ENCODE results near the gene TWIST2. TPM values are rescaled to one million over a fixed set of nuclear protein-coding genes. Genes with fewer than 3 reads are reported as not detected.

TWIST2 gene
- polyA plus RNA-seq, 1 of the 3 experiments (the other 2 are of a cell fraction) = 19.5 TPM

DNA sequence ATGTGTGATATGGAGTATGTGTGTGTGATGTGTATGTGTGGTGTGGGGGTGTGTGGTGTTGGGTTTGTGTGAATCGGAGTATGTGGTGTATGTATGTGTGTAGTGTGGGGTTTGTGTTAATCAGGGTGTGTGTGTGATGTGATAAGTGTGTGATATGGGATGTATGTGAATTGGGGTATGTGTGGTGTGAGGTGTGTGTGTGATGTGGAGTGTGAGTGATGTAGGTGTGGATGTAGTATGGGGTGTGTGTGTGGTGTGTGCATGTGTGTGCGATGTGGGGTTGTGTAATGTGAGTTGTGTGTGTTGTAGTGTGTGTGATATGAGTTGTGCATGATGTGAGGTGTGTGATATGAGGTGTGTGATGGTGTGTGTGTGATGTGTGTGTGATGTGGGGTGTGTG lies 54.4 kb downstream of the TWIST2 start:
- H3K9me3 ChIP-seq = no peaks in the 10 kb centered on the region
- H3K9ac ChIP-seq = no peak overlapping the region
- TF ChIP-seq GATA2 (CRISPR knock-in tag; IDR thresholded peaks at IDR 0.05) (no peak), EP300 (IDR thresholded peaks at IDR 0.05; ENCODE audit: borderline replicate concordance in 1 of 2, low read depth in 1 of 2, low read length in 1 of 2) (no peak), EZH2phosphoT487 (IDR thresholded peaks at IDR 0.05; ENCODE audit: borderline replicate concordance, low read depth) (no peak), SIN3A (IDR thresholded peaks at IDR 0.05; ENCODE audit: borderline replicate concordance, low read depth, low read length) (no peak), FOXM1 (IDR thresholded peaks at IDR 0.05; ENCODE audit: low read depth) (no peak), MXI1 (IDR thresholded peaks at IDR 0.05; ENCODE audit: low read depth, low read length) (no peak), NRF1 (IDR thresholded peaks at IDR 0.05; ENCODE audit: low read depth, low read length) (no peak), TAF1 (IDR thresholded peaks at IDR 0.05; ENCODE audit: borderline replicate concordance, low read depth, low read length) (no peak), POLR2AphosphoS5 (IDR thresholded peaks at IDR 0.05; ENCODE audit: low read depth, low read length) (no peak), TEAD4 (IDR thresholded peaks at IDR 0.05; ENCODE audit: borderline replicate concordance, insufficient read depth) (no peak), FOXJ3 (CRISPR knock-in tag; IDR thresholded peaks at IDR 0.05) (no peak), CHD2 (IDR thresholded peaks at IDR 0.05; ENCODE audit: low read length, partially characterized antibody) (no peak)
- TF ChIP-seq, protein P1, sequence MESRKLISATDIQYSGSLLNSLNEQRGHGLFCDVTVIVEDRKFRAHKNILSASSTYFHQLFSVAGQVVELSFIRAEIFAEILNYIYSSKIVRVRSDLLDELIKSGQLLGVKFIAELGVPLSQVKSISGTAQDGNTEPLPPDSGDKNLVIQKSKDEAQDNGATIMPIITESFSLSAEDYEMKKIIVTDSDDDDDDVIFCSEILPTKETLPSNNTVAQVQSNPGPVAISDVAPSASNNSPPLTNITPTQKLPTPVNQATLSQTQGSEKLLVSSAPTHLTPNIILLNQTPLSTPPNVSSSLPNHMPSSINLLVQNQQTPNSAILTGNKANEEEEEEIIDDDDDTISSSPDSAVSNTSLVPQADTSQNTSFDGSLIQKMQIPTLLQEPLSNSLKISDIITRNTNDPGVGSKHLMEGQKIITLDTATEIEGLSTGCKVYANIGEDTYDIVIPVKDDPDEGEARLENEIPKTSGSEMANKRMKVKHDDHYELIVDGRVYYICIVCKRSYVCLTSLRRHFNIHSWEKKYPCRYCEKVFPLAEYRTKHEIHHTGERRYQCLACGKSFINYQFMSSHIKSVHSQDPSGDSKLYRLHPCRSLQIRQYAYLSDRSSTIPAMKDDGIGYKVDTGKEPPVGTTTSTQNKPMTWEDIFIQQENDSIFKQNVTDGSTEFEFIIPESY (IDR thresholded peaks at IDR 0.05; ENCODE audit: borderline replicate concordance, low read depth) = no peak
- TF ChIP-seq, protein P2, sequence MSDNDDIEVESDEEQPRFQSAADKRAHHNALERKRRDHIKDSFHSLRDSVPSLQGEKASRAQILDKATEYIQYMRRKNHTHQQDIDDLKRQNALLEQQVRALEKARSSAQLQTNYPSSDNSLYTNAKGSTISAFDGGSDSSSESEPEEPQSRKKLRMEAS (IDR thresholded peaks at IDR 0.05; ENCODE audit: low read depth) = no peak
- TF ChIP-seq, protein P3, sequence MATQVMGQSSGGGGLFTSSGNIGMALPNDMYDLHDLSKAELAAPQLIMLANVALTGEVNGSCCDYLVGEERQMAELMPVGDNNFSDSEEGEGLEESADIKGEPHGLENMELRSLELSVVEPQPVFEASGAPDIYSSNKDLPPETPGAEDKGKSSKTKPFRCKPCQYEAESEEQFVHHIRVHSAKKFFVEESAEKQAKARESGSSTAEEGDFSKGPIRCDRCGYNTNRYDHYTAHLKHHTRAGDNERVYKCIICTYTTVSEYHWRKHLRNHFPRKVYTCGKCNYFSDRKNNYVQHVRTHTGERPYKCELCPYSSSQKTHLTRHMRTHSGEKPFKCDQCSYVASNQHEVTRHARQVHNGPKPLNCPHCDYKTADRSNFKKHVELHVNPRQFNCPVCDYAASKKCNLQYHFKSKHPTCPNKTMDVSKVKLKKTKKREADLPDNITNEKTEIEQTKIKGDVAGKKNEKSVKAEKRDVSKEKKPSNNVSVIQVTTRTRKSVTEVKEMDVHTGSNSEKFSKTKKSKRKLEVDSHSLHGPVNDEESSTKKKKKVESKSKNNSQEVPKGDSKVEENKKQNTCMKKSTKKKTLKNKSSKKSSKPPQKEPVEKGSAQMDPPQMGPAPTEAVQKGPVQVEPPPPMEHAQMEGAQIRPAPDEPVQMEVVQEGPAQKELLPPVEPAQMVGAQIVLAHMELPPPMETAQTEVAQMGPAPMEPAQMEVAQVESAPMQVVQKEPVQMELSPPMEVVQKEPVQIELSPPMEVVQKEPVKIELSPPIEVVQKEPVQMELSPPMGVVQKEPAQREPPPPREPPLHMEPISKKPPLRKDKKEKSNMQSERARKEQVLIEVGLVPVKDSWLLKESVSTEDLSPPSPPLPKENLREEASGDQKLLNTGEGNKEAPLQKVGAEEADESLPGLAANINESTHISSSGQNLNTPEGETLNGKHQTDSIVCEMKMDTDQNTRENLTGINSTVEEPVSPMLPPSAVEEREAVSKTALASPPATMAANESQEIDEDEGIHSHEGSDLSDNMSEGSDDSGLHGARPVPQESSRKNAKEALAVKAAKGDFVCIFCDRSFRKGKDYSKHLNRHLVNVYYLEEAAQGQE (IDR thresholded peaks at IDR 0.05; ENCODE audit: low read depth, low read length) = no peak
- TF ChIP-seq, protein P4, sequence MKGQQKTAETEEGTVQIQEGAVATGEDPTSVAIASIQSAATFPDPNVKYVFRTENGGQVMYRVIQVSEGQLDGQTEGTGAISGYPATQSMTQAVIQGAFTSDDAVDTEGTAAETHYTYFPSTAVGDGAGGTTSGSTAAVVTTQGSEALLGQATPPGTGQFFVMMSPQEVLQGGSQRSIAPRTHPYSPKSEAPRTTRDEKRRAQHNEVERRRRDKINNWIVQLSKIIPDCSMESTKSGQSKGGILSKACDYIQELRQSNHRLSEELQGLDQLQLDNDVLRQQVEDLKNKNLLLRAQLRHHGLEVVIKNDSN (IDR thresholded peaks at IDR 0.05; ENCODE audit: borderline replicate concordance, low read depth) = no peak
- TF ChIP-seq, protein P5, sequence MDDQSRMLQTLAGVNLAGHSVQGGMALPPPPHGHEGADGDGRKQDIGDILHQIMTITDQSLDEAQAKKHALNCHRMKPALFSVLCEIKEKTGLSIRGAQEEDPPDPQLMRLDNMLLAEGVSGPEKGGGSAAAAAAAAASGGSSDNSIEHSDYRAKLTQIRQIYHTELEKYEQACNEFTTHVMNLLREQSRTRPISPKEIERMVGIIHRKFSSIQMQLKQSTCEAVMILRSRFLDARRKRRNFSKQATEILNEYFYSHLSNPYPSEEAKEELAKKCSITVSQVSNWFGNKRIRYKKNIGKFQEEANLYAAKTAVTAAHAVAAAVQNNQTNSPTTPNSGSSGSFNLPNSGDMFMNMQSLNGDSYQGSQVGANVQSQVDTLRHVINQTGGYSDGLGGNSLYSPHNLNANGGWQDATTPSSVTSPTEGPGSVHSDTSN (IDR thresholded peaks at IDR 0.05) = no peak
- TF ChIP-seq, protein P6, sequence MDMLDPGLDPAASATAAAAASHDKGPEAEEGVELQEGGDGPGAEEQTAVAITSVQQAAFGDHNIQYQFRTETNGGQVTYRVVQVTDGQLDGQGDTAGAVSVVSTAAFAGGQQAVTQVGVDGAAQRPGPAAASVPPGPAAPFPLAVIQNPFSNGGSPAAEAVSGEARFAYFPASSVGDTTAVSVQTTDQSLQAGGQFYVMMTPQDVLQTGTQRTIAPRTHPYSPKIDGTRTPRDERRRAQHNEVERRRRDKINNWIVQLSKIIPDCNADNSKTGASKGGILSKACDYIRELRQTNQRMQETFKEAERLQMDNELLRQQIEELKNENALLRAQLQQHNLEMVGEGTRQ (IDR thresholded peaks at IDR 0.05; ENCODE audit: borderline replicate concordance, low read depth, low read length) = no peak
- H3K4me1 ChIP-seq (ENCODE audit: control insufficient read depth in 1 of 2, insufficient read depth in 2 of 2, low read depth in 1 of 2, low read length in 1 of 2) = peaks cover 0 to 3% of the 10 kb centered on the region in 2 experiments; a peak in 1 of 4 replicates
- ChIA-PET POLR2A (no interaction called here), CTCF (no interaction called here)
- H3K27me3 ChIP-seq (ENCODE audit: insufficient read depth) = no peaks in the 10 kb centered on the region
- no peaks in the 10 kb centered on the region for H3K9me2 ChIP-seq
- H3K36me3 ChIP-seq (replicated peaks in 1 of 2; ENCODE audit: control insufficient read depth in 1 of 2, insufficient read depth in 2 of 2, low read length in 1 of 2) = no peaks in the 10 kb centered on the region
- no peaks in the 10 kb centered on the region for H4K20me1 ChIP-seq (ENCODE audit: insufficient read depth)
- 86% methylated on average over 2 of the region's 2 CpGs for WGBS (ENCODE audit: low lambda C conversion rate)
- H3K27ac ChIP-seq (ENCODE audit: low read depth in 2 of 2, low read length in 1 of 2) = no peak overlapping the region
- no peak overlapping the region for H2AFZ ChIP-seq (ENCODE audit: low read depth)
- no peak overlapping the region for H3K4me3 ChIP-seq (ENCODE audit: low read depth in 2 of 2, low read length in 1 of 2)
- no peak for DNase-seq
- no peak overlapping the region for H3K4me2 ChIP-seq
- no peaks in the 10 kb centered on the region for H3K79me2 ChIP-seq (ENCODE audit: insufficient read depth)
- no peaks in the 10 kb centered on the region for H3F3A ChIP-seq (replicated peaks; ENCODE audit: insufficient read depth)
